Spleen (tissue), 11 donors: ENCODE results near the gene PROSER3. TPM values are rescaled to one million over a fixed set of nuclear protein-coding genes. Genes with fewer than 3 reads are reported as not detected.
A peak's percentile ranks its signal among the peaks of the same experiment; 100 is the strongest.

Experiments
- DNase-seq: peaks from one replicate; pipeline ENCODE4 v3.0.0-alpha.2; 2020
- H3K27ac ChIP-seq, 8 donors: fragments of 200-600 bp; sonication (generic) in 7 of 8; 1 replicate in 4 of 8; 2 replicates in 4 of 8; pipeline versions ENCODE4 v1.5.0 to v1.8.0; 2016 to 2021; ENCODE audit warnings: inconsistent platforms in 4 of 8, mild to moderate bottlenecking in 4 of 8, moderate library complexity in 1 of 8
- H3K27me3 ChIP-seq, 7 donors: fragments of 200-600 bp; sonication (generic) in 6 of 7; replicated peaks in 1 of 7; 1 replicate in 4 of 7; 2 replicates in 3 of 7; pipeline versions ENCODE4 v1.5.0 to v1.8.0; 2016 to 2021; ENCODE audit warnings: inconsistent platforms in 3 of 7, mild to moderate bottlenecking in 1 of 7
- H3K36me3 ChIP-seq, 6 donors: fragments of 200-600 bp; sonication (generic) in 5 of 6; 1 replicate in 4 of 6; 2 replicates in 2 of 6; pipeline versions ENCODE4 v1.5.0 to v1.8.0; 2016 to 2021; ENCODE audit warnings: inconsistent platforms in 2 of 6
- H3K4me1 ChIP-seq, 6 donors: fragments of 200-600 bp; sonication (generic) in 5 of 6; 1 replicate in 3 of 6; 2 replicates in 3 of 6; pipeline versions ENCODE4 v1.5.0 to v1.8.0; 2016 to 2021; ENCODE audit warnings: inconsistent platforms in 3 of 6
- H3K4me3 ChIP-seq, 8 donors: fragments of 200-600 bp; sonication (generic) in 7 of 8; 1 replicate in 4 of 8; 2 replicates in 4 of 8; pipeline versions ENCODE4 v1.5.0 to v1.8.0; 2016 to 2021; ENCODE audit warnings: inconsistent platforms in 4 of 8, mild to moderate bottlenecking in 4 of 8, moderate library complexity in 2 of 8
- H3K9me3 ChIP-seq, 8 donors: fragments of 200-600 bp; sonication (generic) in 7 of 8; 1 replicate in 4 of 8; 2 replicates in 4 of 8; pipeline versions ENCODE4 v1.5.0 to v1.8.0; 2016 to 2021; ENCODE audit warnings: inconsistent platforms in 4 of 8
- CTCF ChIP-seq, 11 experiments: fragments of 200-600 bp in 7 of 11; fragments of 450-650 bp in 4 of 11; sonication (generic) in 4 of 11; IDR thresholded peaks in 8 of 11; conservative IDR thresholded peaks in 3 of 11; 1 replicate in 7 of 11; 2 replicates in 4 of 11; pipeline versions ENCODE4 v1.4.0 to v1.8.0; 2016 to 2021; ENCODE audit warnings: antibody characterized with exemption in 11 of 11, inconsistent platforms in 4 of 11, mild to moderate bottlenecking in 1 of 11
- POLR2A ChIP-seq, 3 donors: fragments of 450-650 bp; IDR thresholded peaks; one replicate each; pipeline ENCODE4 v1.5.1; 2017; ENCODE audit warnings: antibody characterized with exemption in 3 of 3, mild to moderate bottlenecking in 1 of 3
- POLR2AphosphoS5 ChIP-seq, 3 donors: sonication (generic); formaldehyde crosslinking; IDR thresholded peaks; one replicate each; pipeline ENCODE4 v1.5.1; 2017; ENCODE audit warnings: antibody characterized with exemption in 3 of 3
- WGBS, 5 donors: extraction: QIAGEN DNeasy Blood & Tissue Kit in 3 of 5; methylation state at CpG; one replicate each; pipeline versions ENCODE4 v1.1.5 to v1.1.7; 2013 to 2018; 5-methylcytosine and 5-hydroxymethylcytosine counted together
- intact Hi-C: fragments of 100-400 bp; cut with DNase I; formaldehyde crosslinking; loops from one replicate; pipeline ENCODE4 v1.15.0; 2023; ENCODE audit warnings: low total_unique reads
- polyA plus RNA-seq, 3 donors: library from polyadenylated mRNA; stranded (reverse); fragments of 200-250 nt; gene quantifications; one replicate each; pipeline ENCODE4 v1.2.1, GENCODE V29; 2013
- total RNA-seq, 7 donors: library from RNA; depleted of rRNA in 3 of 7; stranded (reverse); fragments of >200 nt in 3 of 7; fragmentation: NEBNext Ultra II Directional in 4 of 7; extraction: Animal tissue kit (Norgen Biotek cat#: 25700) in 4 of 7; gene quantifications; one replicate each; pipeline versions ENCODE4 v1.1.0 to v1.2.1, GENCODE V29; 2016 to 2021
- donor health status: healthy with polysubstance abuse.
- donor health status: DM: no; HTN: no; CAD: no; lungs with moderate emphysema.
- donor health status: DM: no; HTN: no; CAD: no.
- donor health status: Bipolar disorder and iron deficiency.
- donor health status: healthy.
- donor health status: DM: no; HTN: no; CAD: no.
- donor health status: DM: yes; HTN: yes; CAD: no.

The PROSER3 gene
- total and polyA plus RNA-seq, 10 donors = 2.0 to 25.2 (median 14.8) TPM

- intact Hi-C loops = loop anchor here (10.0 kb wide), 1 partner anchor 160 kb away; no protein-coding TSS in a partner anchor
- Histone ChIP-seq H3K27ac (peak overlapping the region in 4 of 8 donors; percentile 65 to 98 (median 96)), H3K27me3 (no peaks in the 10 kb centered on the region), H3K4me1 (peaks cover 30 to 87% (median 71%) of the 10 kb centered on the region in 6 donors), H3K9me3 (no peaks in the 10 kb centered on the region), H3K4me3 (peak overlapping the region in 3 of 8 donors; percentile 2 to 87 (median 21)), H3K36me3 (peaks cover 0 to 5% (median 2%) of the 10 kb centered on the region in 6 donors)
- 64 to 80% (median 68%) methylated on average over 11 to 14 of the region's 14 CpGs for WGBS, 5 donors
- TF ChIP-seq POLR2AphosphoS5 (IDR thresholded peaks at IDR 0.05) (no peak), POLR2A (IDR thresholded peaks at IDR 0.05) (no peak), CTCF (IDR thresholded peaks at IDR 0.05 in 8 of 11, conservative IDR thresholded peaks at IDR 0.05 in 3 of 11) (peak in 2 of 11 experiments; percentile 5 to 9)
- DNase-seq = no peak
Measured at GRCh38 chr19:35714601-35715354, 43.2 kb upstream of the PROSER3 start.

- TF ChIP-seq POLR2AphosphoS5 (IDR thresholded peaks at IDR 0.05) = no peak
- no peak for TF ChIP-seq POLR2A (IDR thresholded peaks at IDR 0.05)
- no peak for TF ChIP-seq CTCF (IDR thresholded peaks at IDR 0.05 in 8 of 11, conservative IDR thresholded peaks at IDR 0.05 in 3 of 11)
- H3K27ac ChIP-seq = peak overlapping the region in 5 of 8 donors; percentile 89 to 98 (median 96)
- WGBS, 5 donors = 81 to 92% (median 85%) methylated on average over 5 to 7 of the region's 7 CpGs
- H3K36me3 ChIP-seq = peaks cover 0 to 11% (median 8%) of the 10 kb centered on the region in 6 donors
- intact Hi-C loops = loop anchor here (10.0 kb wide), 1 partner anchor 161 kb away; no protein-coding TSS in a partner anchor
- peaks cover 32 to 89% (median 75%) of the 10 kb centered on the region in 6 donors for H3K4me1 ChIP-seq
- H3K9me3 ChIP-seq = no peaks in the 10 kb centered on the region
- H3K27me3 ChIP-seq = no peaks in the 10 kb centered on the region
- DNase-seq = peak; percentile 83
- H3K4me3 ChIP-seq = peak overlapping the region in 5 of 8 donors; percentile 75 to 97 (median 94)
Measured at GRCh38 chr19:35715355-35715809, 42.6 kb upstream of the PROSER3 start.

GRCh38 chr19:35715981-35716800, 41.8 kb upstream of the PROSER3 start:
- Histone ChIP-seq H3K36me3 (peaks cover 0 to 19% (median 12%) of the 10 kb centered on the region in 6 donors), H3K4me1 (peaks cover 32 to 89% (median 68%) of the 10 kb centered on the region in 6 donors), H3K27ac (peak overlapping the region; percentile 88 to 98 (median 92)), H3K4me3 (peak overlapping the region; percentile 75 to 97 (median 88)), H3K9me3 (no peaks in the 10 kb centered on the region), H3K27me3 (no peaks in the 10 kb centered on the region)
- peak; percentile 82 for DNase-seq
- TF ChIP-seq POLR2A (IDR thresholded peaks at IDR 0.05) (no peak), POLR2AphosphoS5 (IDR thresholded peaks at IDR 0.05) (no peak), CTCF (IDR thresholded peaks at IDR 0.05 in 8 of 11, conservative IDR thresholded peaks at IDR 0.05 in 3 of 11) (no peak)
- intact Hi-C loops = loop anchor here (10.0 kb wide), 1 partner anchor 161 kb away; no protein-coding TSS in a partner anchor
- WGBS, 5 donors = 1 to 3% (median 2%) methylated on average over 36 to 52 of the region's 52 CpGs
